HG02759 (cell line): ENCODE data around the gene ARL6IP1.

Source experiments
- ATAC-seq: cut with Tn5 transposase; IDR thresholded peaks from one replicate; pipeline ENCODE4 v1.9.1; 2021; ENCODE audit warnings: mild to moderate bottlenecking, moderate library complexity; ENCODE audit not compliant: unreplicated experiment

The ARL6IP1 gene

DNA sequence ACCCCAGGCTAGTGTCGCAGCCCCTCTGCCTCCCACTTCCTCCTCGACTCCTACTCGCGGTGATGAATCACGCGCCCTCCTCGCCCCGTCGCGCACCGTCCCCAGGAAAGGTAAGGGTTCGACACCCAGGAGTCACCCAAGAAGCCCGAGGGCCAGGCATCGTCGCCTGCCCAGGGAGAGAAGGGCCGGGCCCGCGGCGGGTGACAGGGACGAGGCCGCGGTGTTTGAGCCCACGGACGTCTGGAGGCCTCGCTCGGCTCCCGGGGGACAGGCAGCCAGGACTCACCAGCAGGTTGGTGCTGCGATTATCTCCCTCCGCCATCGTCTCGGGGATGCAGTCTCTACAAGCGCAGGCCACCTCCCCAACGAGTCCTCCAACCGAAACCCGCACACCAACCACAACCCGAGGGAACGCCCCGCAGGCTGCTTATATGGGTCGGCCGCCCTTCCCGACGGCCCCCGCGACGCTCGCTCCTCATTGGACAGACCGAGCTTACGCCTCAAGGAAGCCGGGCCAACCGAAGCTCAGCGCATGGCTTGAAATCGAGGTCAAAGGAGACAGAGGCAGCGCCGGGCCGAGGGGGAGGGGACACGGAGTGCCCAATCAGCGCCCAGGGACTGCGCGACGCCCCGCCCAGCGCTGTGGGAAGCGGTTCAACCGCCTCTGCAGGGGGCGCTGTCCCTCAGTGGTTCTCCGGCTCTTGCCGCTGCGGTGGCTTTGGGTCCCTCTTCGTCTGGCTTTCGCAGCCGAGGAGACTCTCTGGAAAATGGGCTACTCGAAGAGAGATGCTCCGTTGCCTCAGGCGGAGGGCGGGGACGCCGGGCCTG is at the start of gene ARL6IP1:
Gene ARL6IP1 (minus strand): TSS at position 405 of the 828 bp plus-strand sequence. CDS start 83 bp downstream, at position 322.
- ATAC-seq = peak; percentile 96

DNA sequence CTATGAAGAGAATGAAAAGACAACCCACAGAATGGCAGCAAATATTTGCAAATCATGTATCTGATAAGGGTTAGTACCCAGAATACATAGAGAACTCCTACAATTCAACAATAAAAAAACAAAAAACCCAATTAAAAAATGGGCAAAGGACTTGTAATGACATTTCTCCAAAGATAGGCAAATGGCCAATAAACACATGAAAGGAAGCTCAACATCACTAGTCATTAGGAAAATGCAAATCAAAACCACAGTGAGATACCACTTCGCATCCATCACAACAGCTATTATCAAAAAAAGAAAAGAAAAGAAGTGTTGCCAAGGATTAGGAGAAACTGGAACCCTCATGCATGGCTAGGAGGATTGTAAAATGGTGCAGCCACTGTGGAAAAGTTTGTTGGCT is 45.1 kb upstream of the ARL6IP1 start:
- no peak for ATAC-seq

DNA sequence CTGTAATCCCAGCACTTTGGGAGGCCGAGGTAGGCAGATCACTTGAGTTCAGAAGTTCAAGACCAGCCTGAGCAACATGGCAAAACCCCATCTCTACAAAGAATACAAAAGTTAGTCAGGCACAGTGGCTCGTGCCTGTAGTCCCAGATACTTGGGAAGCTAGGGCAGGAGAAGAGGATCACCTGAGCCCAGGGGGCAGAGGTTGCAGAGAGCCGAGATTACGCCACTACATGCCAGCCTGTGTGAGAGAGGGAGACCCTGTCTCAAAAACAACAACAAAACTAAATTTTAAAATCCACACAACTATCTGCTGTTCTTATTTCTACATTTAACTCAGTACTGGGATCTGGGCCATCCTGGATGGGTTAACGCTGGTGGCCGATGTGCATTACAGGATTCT is 41.2 kb upstream of the ARL6IP1 start:
- ATAC-seq = no peak

DNA sequence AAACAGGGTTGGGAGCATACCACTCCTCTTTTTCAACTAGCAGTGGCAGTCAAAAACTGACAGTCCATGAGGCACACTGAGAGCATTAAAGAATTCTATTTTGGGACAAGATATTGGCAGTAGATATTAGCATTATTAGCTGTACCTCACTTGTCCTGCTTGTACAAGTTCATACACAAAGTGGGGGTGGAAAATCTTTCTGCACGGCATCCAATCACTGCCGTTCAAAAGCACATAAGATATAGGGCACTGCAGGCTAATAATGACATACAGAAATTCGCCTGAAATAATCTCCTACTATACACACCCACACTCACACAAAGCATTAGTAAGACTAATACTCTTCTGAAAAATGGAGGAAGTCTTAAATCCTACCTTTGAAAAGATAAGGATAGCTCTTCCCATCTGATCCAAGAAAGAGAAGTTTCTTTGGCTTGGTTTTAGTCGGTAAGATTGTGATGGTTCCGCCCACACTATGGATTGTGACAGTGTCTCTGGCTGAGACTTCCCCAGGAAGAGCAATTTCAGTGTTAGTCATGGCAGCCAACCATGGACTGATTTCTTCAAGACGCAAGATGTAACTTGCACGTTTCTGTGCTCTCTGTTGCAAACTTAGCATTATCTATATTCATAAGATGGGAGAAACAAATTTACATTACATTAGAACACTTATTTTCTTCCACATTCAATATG is 40.6 kb upstream of the ARL6IP1 start:
- ATAC-seq = no peak

DNA sequence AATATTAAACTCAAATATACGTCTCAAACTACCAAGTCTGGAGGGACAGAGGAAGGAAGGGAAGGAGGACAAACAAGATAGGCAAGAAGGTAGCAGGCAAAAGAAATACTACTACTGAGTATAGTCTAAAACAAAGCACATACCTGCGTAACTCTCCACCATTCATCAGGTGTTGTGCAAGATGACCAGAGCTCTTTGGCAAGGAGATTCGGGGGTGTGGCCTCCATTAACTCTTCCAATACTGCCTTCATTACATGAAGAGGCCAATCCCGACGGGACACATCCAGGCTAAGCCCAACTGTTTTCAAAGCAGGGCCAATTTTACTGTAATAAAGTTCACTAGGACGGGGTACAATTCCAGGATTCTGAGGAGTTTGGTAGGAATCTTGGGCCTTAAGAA is 38.2 kb upstream of the ARL6IP1 start:
- no peak for ATAC-seq

DNA sequence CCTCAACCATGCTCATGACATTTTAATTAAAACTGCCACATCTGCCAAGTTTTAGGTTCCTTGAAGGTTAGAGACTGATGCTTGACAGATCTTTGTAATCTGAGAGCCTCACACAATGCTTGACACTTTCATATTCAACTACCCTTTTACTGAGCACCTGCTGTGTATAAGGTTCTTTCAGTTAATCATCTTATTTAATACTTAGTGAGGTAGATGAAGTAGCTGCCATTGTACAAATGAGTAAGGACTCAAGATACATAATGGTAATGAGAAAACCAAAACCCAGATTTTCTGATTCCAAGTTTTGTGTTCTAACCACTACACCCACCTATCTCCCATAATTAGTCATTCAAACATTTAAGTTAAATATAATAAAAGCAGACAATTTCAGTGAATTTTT is 35.4 kb upstream of the ARL6IP1 start:
- ATAC-seq = no peak

DNA sequence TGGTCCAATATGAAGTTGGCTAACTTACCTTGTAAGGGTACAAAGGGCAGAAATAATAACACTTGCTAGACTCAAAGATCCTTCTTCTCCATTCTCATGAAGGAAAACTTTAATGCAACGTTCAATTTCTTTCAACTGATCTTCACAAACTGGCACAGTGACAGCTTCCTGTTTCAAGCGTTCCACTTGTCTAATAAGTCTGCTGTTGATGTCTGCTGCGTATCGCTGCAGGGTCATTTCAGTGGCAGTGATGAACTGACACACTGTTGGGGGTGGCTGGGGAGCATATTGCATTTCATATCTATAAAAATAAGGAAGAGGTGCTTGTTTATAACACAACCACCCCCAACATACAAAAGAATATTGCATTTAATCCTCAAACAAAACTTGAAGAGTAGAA is 33.5 kb upstream of the ARL6IP1 start:
- no peak for ATAC-seq

DNA sequence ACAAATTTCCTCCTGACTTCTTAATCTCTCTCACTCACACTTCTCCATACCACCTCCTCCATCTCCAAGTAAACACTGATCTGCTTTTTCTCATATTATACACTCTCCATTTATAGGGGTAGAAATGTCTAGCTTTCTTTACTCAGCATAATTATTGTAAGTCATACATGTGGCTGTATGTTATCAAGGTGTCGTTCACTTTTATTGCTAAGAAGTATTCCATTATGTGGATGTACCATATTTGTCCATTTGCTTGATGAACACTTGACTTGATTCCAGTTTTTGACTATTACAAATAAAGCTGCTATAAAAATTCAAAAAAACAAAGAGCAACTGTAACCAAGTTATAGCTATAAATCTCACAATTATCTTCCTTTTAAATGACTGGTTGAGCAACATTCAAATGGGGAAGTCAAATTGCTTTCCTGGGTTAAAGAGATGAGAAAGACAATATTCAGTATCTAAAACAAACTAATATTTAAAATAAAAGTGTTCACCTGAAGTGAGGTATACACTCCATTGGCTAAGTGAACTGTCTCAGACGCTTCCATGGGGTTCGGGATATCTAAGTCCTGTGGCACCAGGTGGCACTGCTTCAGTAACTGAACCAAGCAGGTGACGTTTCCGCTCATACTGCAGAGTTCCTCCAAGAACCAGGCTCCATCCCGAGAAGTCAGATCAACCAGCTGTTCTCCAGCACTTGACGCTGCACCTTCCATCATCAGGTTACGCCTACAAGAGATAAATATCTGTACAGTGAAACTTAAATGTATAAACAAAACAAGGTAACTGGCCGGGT is 32.6 kb upstream of the ARL6IP1 start:
- no peak for ATAC-seq

DNA sequence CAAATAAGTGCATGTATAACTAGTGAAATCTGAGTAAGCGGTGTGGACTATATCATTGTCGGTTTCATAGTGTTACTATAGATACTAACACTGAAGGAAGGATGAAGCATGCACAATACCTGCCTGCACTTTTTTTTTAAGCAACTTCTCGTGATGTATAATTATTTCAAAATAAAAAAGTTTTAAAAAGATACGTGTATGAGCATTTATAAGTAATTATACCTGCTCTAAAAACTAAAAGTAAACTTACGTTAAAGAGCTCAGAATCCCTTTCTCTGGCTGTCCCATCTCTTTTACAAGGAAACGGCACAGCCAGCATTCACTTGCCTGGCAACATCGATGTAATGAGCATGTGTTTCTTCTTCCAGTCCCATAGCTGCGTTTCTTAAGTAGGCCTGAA is 31.3 kb upstream of the ARL6IP1 start:
- no peak for ATAC-seq

DNA sequence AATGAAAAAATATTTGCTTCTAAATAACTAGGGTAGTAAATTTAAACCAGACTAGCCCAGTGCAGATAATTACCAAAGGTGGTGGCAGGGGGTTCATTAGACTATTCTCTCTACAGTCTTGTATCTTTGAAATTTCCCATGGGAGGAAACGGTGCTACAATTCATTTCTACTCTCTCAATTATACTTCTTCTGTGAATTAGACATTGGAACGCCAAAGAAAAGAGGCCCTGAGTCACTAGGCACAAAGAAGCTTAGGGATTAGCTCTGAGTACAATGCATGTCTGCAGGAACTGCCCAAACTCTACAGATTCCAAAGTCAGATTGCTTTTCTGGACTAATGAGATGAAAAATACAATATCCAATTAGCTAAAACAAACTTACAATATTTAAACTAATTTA is 30.7 kb upstream of the ARL6IP1 start:
- no peak for ATAC-seq

DNA sequence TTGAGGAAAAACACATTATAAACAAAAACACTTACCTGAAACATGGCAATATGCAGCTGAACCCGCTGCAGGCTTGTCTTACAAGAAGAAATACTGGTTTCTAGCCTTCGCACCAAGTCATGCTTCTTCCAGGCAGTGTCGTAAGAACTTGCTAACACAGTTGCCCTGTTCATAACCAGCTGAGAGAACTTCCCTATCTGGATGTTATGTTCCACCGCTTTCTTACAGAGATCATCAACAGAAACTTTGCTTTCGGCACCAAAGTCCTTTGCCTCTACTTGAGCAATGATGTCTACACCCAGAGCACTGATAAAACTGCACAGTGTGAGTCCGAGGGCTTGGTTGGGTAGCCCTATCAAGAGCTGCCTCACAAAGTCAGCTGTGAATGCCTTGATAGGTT is 27.9 kb upstream of the ARL6IP1 start:
- no peak for ATAC-seq

DNA sequence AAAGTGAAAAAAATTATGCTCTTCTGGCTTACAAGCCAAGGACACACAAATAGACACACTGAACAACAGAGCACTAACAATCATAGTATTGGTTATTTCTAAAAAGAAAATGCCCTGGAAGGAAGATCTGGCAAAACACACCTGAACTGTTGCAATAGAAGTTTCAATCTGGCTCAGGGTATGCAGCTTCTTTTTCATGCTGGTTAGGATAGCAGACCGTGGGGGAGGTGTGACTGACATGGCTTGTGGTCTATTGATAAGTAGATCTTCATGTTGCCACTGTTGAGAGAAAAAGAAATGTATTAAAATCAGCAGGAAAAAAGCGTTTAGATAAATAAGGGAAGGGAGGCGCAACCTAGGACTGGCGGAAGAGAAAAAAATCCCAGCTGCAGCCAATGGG is 26.5 kb upstream of the ARL6IP1 start:
- ATAC-seq = no peak

DNA sequence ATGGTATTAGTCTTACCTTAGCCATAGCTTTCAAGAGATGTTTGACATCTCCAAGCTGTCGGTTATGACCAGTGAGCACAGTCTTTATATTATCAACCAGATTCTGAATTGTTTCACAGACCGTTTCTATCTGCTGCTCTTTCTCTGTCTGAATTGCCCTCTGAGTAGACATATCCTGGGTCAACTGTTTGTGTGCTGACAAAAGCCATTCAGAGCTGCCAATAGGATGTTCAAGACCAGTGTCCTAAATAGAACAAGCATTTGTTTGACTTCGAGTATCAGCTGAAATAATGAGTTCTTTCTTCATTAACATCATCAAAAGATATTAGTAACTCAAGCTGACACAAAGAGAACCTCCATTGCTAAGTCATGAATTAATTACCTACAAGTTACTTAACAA is 14.9 kb upstream of the ARL6IP1 start:
- no peak for ATAC-seq

DNA sequence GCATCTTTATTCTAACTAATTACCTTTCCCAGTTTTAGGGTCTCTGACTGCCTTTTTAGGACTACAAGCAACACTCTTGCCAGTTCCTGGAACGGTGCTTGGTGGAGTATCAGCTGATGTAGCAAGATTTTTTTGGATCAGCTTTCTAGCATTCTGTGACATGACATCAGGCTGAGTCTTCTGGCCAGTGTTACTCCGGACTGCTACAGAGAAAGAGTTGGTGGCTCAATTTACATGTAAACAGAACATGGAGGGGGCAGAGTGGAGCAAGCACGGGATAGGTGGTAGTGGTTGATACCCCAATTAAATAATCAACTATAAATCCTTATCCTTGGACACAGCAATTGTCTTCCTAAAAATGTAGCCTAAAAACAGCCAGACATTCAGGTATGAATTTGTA is 10.6 kb upstream of the ARL6IP1 start:
- ATAC-seq = no peak

DNA sequence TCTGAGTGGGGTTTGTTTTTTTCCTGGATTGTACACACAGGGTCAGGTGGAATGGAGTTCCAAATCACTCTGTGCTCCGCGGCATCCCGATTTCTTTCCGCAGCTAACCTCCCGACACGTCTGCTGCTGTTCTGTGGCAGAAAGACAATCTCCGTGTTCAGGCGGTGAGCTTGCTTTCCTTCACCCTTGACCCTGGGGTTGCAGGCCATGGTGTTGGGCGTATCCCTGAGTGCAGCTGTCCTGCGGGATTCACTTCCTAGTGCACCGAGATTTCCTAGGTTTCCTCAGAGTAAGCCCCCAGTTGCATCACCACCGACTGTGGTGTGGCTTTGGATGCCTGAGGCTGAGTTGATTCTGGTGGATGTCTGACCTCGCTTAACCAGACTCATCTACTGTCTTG is 7.8 kb upstream of the ARL6IP1 start:
- ATAC-seq = no peak

DNA sequence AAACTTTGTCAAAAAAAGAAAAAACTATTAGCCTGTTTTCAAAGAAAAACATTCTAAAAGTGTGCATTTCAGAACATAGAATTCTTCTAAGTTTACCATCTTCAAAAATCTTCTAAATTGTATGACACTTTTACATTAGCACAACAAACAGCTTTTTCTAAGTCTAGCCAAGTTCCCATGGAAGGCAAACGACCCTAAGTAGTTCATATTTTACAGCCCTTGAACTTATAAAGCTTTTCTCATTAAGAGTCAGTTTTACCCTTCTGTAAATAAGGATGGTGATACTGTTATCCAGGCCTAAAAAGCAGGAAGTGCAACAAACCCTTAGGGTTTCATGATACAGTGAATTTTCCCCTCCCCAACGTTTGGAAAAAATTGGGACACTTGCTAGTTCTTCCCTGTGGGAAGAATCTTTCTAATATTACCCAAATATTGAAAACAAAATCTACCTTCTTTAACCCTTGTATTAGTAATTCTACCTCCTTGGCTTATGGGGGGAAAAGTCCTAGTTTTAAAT is 4.0 kb upstream of the ARL6IP1 start:
- ATAC-seq = no peak

DNA sequence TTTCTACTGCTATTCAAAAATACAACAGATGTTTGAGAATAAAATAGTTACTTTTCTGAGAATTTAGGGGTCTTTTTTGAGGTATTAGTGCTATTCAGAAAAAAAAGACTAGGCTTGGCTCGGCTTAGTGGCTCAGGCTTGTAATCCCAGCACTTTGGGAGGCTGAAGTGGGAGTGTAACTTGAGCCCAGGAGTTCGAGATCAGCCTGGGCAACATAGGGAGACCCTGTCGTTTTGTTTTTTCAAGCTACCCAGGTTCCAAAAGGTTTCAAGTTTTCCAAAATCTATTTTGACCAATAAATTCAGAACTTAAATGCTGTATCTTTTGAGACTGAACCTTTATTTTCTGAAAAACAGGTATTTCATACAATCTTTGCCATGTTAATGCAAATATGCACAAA is 3.2 kb upstream of the ARL6IP1 start:
- no peak for ATAC-seq

DNA sequence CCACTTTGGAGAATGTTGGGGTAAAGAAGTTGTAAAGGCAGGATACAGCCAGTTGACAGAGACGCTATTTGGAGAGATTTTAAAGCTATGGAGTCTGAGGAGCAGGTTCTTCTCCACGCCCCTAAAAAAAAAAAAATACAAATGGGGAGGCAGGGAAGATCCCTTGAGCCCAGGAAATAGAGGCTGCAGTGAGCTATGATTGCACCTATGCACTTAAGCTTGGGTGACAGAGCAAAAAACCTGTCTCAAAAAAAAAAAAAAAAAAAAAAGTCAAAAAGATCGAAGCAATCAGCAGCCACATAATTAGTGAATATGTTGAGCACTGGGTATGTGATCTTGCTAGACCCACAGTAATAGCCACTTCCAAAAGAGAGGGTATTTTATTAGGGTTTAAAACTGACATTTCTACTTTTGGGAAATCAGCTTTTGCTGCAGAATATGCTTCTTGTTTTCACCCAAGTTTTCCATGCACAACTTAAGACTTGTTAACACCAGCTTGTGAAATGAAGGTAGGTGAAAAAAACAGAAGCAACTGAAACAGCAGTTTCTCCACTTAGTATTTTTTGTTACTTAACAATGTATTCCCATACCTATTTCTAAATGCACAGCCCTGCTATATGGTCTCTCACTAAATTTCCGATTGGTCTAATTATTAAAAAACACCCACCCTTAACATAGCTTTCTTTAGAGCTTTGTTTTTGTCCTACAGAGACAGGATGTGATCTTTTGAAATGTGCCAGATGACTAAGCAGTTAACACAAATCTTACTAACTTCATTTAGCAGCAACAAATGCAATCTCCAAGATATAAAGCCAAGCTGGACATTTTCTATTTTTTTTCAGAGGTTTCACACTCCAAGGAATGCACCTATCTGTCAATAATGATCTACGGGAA is 2.5 kb upstream of the ARL6IP1 start:
- no peak for ATAC-seq

DNA sequence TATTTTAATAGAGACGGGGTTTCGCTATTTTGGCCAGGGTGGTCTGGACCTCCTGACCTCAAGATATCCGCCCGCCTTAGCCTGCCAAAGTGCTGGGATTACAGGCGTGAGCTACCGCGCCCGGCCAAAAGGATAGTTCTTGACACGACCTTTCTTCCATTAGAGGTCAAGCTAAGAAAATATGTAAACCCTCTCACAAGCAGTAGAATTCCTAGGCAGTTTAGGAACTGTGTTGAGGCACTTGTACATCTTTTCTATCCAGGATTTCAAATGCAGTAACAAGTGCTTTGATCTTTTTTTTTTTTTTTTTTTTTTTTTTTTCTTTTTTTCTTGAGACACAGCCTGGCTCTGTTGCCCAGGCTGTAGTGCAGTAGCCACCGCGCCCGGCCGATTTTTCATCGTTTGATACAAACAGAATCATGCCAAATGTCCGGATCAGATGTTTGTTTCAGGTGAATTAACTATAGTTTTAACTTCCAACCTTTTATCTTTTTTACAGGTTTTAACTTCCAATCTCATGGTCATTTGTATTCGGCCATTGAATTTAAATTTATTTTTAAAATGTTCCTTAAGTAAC is 1.5 kb upstream of the ARL6IP1 start:
- no peak for ATAC-seq

DNA sequence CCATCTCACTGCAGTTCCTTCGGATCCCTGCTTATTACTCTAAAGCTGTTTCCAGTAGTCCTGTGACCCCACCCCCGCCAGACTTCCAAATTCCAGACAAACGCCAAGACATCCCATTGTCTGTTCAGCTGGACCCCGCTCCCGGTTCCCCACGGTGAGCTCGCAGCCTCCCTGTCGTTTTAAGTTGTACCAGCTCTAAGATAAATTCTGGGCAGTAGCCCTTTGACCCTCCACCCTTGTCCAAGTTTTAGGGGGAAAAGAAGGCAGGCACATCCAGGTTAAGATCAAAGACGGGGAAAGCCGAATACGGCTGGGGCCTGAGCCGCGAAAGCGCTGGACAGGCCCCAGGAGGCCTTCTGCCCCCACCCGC is 589 bp downstream of the ARL6IP1 start:
- ATAC-seq = no peak
